SK-N-SH (cell line): ENCODE data around the gene SLC22A2. TPM values are rescaled to one million over a fixed set of nuclear protein-coding genes. Genes with fewer than 3 reads are reported as not detected.

Experiments
- CTCF ChIA-PET: fragments of 300-600, 350-600 bp; formaldehyde crosslinking; extraction: SDS; loops from one replicate; lab custom pipeline; 2021; lab: Yijun Ruan, JAX
- POLR2A ChIA-PET: fragments of 350-600 bp; sonication (Branson Sonifier 250); formaldehyde crosslinking; extraction: SDS; loops from one replicate; lab custom pipeline; 2020; ENCODE audit warnings: antibody characterized with exemption, inconsistent platforms; lab: Yijun Ruan, JAX
- DNase-seq: peaks from one replicate; pipeline ENCODE4 v3.0.0; 2012
- H2AFZ ChIP-seq: fragments of 200-600 bp; sonication (generic); 2 replicates; pipeline ENCODE4 v1.8.1; 2016; ENCODE audit warnings: antibody characterized with exemption, mild to moderate bottlenecking, low read depth
- H3F3A ChIP-seq: fragments of 200-600 bp; sonication (generic); replicated peaks from 2 replicates; pipeline ENCODE3; 2016; ENCODE audit warnings: antibody characterized with exemption, mild to moderate bottlenecking; ENCODE audit not compliant: insufficient read depth
- H3K27ac ChIP-seq, 2 experiments: fragments of 200-500 bp in 1 of 2; fragments of 200-600 bp in 1 of 2; sonication (Bioruptor generic) in 1 of 2; sonication (generic), shearing (Covaris generic) in 1 of 2; 2 replicates each; pipeline versions ENCODE4 v1.5.1 to v1.6.1; 2014 to 2016; ENCODE audit warnings: low read depth in 2 of 2, inconsistent platforms in 1 of 2, low read length in 1 of 2, mild to moderate bottlenecking in 1 of 2, mixed read lengths in 1 of 2
- H3K27me3 ChIP-seq: fragments of 200-600 bp; sonication (generic), shearing (Covaris generic); 2 replicates; pipeline ENCODE4 v1.6.1; 2016; ENCODE audit warnings: mixed run types; ENCODE audit not compliant: insufficient read depth
- H3K36me3 ChIP-seq, 2 experiments: fragments of 200-500 bp in 1 of 2; fragments of 200-600 bp in 1 of 2; sonication (Bioruptor generic) in 1 of 2; sonication (generic) in 1 of 2; replicated peaks in 1 of 2; 2 replicates each; pipeline versions ENCODE3 to v1.5.1; 2014 to 2016; ENCODE audit warnings: low read length in 1 of 2, mild to moderate bottlenecking in 1 of 2; ENCODE audit not compliant: insufficient read depth in 2 of 2, control insufficient read depth in 1 of 2
- H3K4me1 ChIP-seq, 2 experiments: fragments of 200-500 bp in 1 of 2; fragments of 200-600 bp in 1 of 2; sonication (Bioruptor generic) in 1 of 2; sonication (generic), shearing (Covaris generic) in 1 of 2; 2 replicates each; pipeline versions ENCODE4 v1.5.1 to v1.6.1; 2014 to 2016; ENCODE audit warnings: low read depth in 1 of 2, low read length in 1 of 2, mixed run types in 1 of 2; ENCODE audit not compliant: insufficient read depth in 2 of 2, control insufficient read depth in 1 of 2
- H3K4me2 ChIP-seq: fragments of 200-600 bp; sonication (generic), shearing (Covaris generic); 2 replicates; pipeline ENCODE4 v1.6.1; 2017; ENCODE audit warnings: mixed run types
- H3K4me3 ChIP-seq, 2 experiments: fragments of 200-500 bp in 1 of 2; fragments of 200-600 bp in 1 of 2; sonication (Bioruptor generic) in 1 of 2; sonication (generic), shearing (Covaris generic) in 1 of 2; 2 replicates each; pipeline versions ENCODE4 v1.5.1 to v1.8.1; 2014 to 2016; ENCODE audit warnings: low read depth in 2 of 2, inconsistent platforms in 1 of 2, low read length in 1 of 2, mild to moderate bottlenecking in 1 of 2, mixed read lengths in 1 of 2, moderate library complexity in 1 of 2
- H3K79me2 ChIP-seq: fragments of 200-600 bp; sonication (generic); 2 replicates; pipeline ENCODE4 v1.8.1; 2017; ENCODE audit warnings: mild to moderate bottlenecking; ENCODE audit not compliant: insufficient read depth
- H3K9ac ChIP-seq: fragments of 200-600 bp; sonication (generic); 2 replicates; pipeline ENCODE4 v1.6.1; 2017; ENCODE audit warnings: mixed run types
- H3K9me2 ChIP-seq: fragments of 200-600 bp; sonication (generic); 2 replicates; pipeline ENCODE4 v1.6.1; 2017; ENCODE audit warnings: mixed run types
- H3K9me3 ChIP-seq: fragments of 200-600 bp; sonication (generic); 2 replicates; pipeline ENCODE4 v1.6.1; 2017; ENCODE audit warnings: mixed run types, mild to moderate bottlenecking, moderate library complexity
- H4K20me1 ChIP-seq: fragments of 200-600 bp; sonication (generic); 2 replicates; pipeline ENCODE4 v1.6.1; 2017; ENCODE audit warnings: mild to moderate bottlenecking, mixed run types; ENCODE audit not compliant: insufficient read depth
- CTCF ChIP-seq: fragments of 200-600 bp; sonication (generic); IDR thresholded peaks from 2 replicates; pipeline ENCODE4 v1.6.1; 2017; ENCODE audit warnings: antibody characterized with exemption, mild to moderate bottlenecking, moderate library complexity
- GABPA ChIP-seq: IDR thresholded peaks from 2 replicates; pipeline ENCODE4 v1.4.0; 2012; ENCODE audit warnings: low read depth, mild to moderate bottlenecking
- IRF3 ChIP-seq: fragments of 150-350 bp; IDR thresholded peaks from 2 replicates; pipeline ENCODE4 v1.6.1; 2016; ENCODE audit warnings: mild to moderate bottlenecking, low read depth, low read length
- MAX ChIP-seq: IDR thresholded peaks from 2 replicates; pipeline ENCODE4 v1.4.0; 2012; ENCODE audit warnings: low read depth
- NRF1 ChIP-seq: IDR thresholded peaks from 2 replicates; pipeline ENCODE4 v1.6.1; 2012; ENCODE audit warnings: low read depth, mild to moderate bottlenecking, low read length
- RCOR1 ChIP-seq: fragments of 150-350 bp; IDR thresholded peaks from 2 replicates; pipeline ENCODE4 v1.6.1; 2017; ENCODE audit warnings: antibody characterized with exemption, low read length
- RFX5 ChIP-seq: IDR thresholded peaks from 2 replicates; pipeline ENCODE4 v1.6.1; 2012; ENCODE audit warnings: mild to moderate bottlenecking, improper control_type of control experiment, low read length
- RXRA ChIP-seq: IDR thresholded peaks from 2 replicates; pipeline ENCODE4 v1.4.0; 2012; ENCODE audit warnings: low read depth, mild to moderate bottlenecking, borderline replicate concordance
- SIN3A ChIP-seq: IDR thresholded peaks from 2 replicates; pipeline ENCODE4 v1.6.1; 2012; ENCODE audit warnings: low read depth, mild to moderate bottlenecking, low read length, moderate library complexity, borderline replicate concordance
- USF1 ChIP-seq: IDR thresholded peaks from 2 replicates; pipeline ENCODE4 v1.4.0; 2012; ENCODE audit warnings: low read depth, borderline replicate concordance
- USF2 ChIP-seq: fragments of 150-350 bp; IDR thresholded peaks from 2 replicates; pipeline ENCODE4 v1.6.1; 2017; ENCODE audit warnings: antibody characterized with exemption, low read length, low read depth, borderline replicate concordance
- ZBTB33 ChIP-seq: IDR thresholded peaks from 2 replicates; pipeline ENCODE4 v1.4.0; 2012; ENCODE audit warnings: low read depth, borderline replicate concordance
- WGBS: methylation state at CpG from one replicate; pipeline ENCODE4 v1.1.6; 2017; ENCODE audit warnings: low lambda C conversion rate; 5-methylcytosine and 5-hydroxymethylcytosine counted together
- polyA plus RNA-seq, 3 experiments: library from polyadenylated mRNA; depleted of rRNA; stranded (reverse); fragments of >200 nt; gene quantifications; 2 replicates each; pipeline ENCODE4 v1.2.3, GENCODE V29; 2012

Gene SLC22A2
- polyA plus RNA-seq, 1 of the 3 experiments (the other 2 are of a cell fraction), result not detected

- TF ChIP-seq ZBTB33, result no peak
Observed at GRCh38 chr6:160249671-160250070, 8.9 kb downstream of the SLC22A2 start (continued).

GRCh38 chr6:160248538-160248937 is 10.1 kb downstream of the SLC22A2 start:
- no peak for DNase-seq
- Histone ChIP-seq H3K27me3 (no peaks in the 10 kb centered on the region), H2AFZ (no peak overlapping the region), H3K27ac (no peak overlapping the region), H3K4me3 (no peak overlapping the region), H3K9ac (no peak overlapping the region), H4K20me1 (no peaks in the 10 kb centered on the region), H3K4me1 (no peaks in the 10 kb centered on the region), H3K79me2 (no peaks in the 10 kb centered on the region), H3K9me3 (no peaks in the 10 kb centered on the region), H3K4me2 (no peak overlapping the region), H3K9me2 (no peaks in the 10 kb centered on the region), H3F3A (peaks cover 3% of the 10 kb centered on the region), H3K36me3 (no peaks in the 10 kb centered on the region)
- TF ChIP-seq USF1, result no peak
- TF ChIP-seq SIN3A, result no peak
- no peak for TF ChIP-seq CTCF
- WGBS, result 4% methylated on average over 1 of the region's 1 CpG
- POLR2A ChIA-PET, result no interaction called here
- CTCF ChIA-PET, result no interaction called here

- Histone ChIP-seq H3K27me3 (no peaks in the 10 kb centered on the region), H3K4me1 (no peaks in the 10 kb centered on the region), H3K9me2 (no peaks in the 10 kb centered on the region), H3K9me3 (no peaks in the 10 kb centered on the region), H2AFZ (no peak overlapping the region), H3K79me2 (no peaks in the 10 kb centered on the region), H3K27ac (no peak overlapping the region), H3K4me2 (no peak overlapping the region), H3F3A (peaks cover 3% of the 10 kb centered on the region), H3K4me3 (no peak overlapping the region), H3K36me3 (no peaks in the 10 kb centered on the region), H4K20me1 (no peaks in the 10 kb centered on the region), H3K9ac (no peak overlapping the region)
- ChIA-PET CTCF (no interaction called here), POLR2A (no interaction called here)
- DNase-seq, result no peak
- 19% methylated on average over 3 of the region's 3 CpGs for WGBS
- TF ChIP-seq USF2, result no peak
- no peak for TF ChIP-seq MAX
- TF ChIP-seq RCOR1, result no peak
- TF ChIP-seq RFX5, result no peak
- TF ChIP-seq CTCF, result no peak
- no peak for TF ChIP-seq IRF3
- no peak for TF ChIP-seq RXRA
- TF ChIP-seq ZBTB33, result no peak
- no peak for TF ChIP-seq GABPA
- no peak for TF ChIP-seq NRF1
Observed at GRCh38 chr6:160247457-160247883, 11.2 kb downstream of the SLC22A2 start.
